Fibroblast of skin of right biceps (primary cell): ENCODE measurements around the gene GDPD5.

Source experiments
- DNase-seq: peaks from one replicate; pipeline ENCODE4 v3.0.0-alpha.2; 2013

GDPD5 gene

GRCh38 chr11:75525433-75526191 lies at the start of gene GDPD5:
TSS of gene GDPD5 (minus strand) at chr11:75525941. CDS start at chr11:75477735, 48,206 bp downstream.
- DNase-seq, result peak; percentile 84

- peak; percentile 28 for DNase-seq
Measured at GRCh38 chr11:75574698-75575602, 49.2 kb upstream of the GDPD5 start.

- DNase-seq, result no peak
Measured at GRCh38 chr11:75572744-75573143, 47.0 kb upstream of the GDPD5 start.

GRCh38 chr11:75571625-75572024 lies 45.9 kb upstream of the GDPD5 start:
- DNase-seq, result no peak

- DNase-seq, result no peak
Measured at GRCh38 chr11:75570559-75571139, 44.9 kb upstream of the GDPD5 start.

GRCh38 chr11:75568616-75569219 lies 43.0 kb upstream of the GDPD5 start:
- DNase-seq, result no peak

- DNase-seq, result no peak
Measured at GRCh38 chr11:75567971-75568370, 42.2 kb upstream of the GDPD5 start.

- no peak for DNase-seq
Measured at GRCh38 chr11:75566763-75567279, 41.1 kb upstream of the GDPD5 start.

GRCh38 chr11:75565916-75566762 lies 40.4 kb upstream of the GDPD5 start:
- DNase-seq, result no peak

GRCh38 chr11:75565221-75565814 lies 39.6 kb upstream of the GDPD5 start:
- DNase-seq, result peak; percentile 79

GRCh38 chr11:75563978-75564552 lies 38.3 kb upstream of the GDPD5 start:
- peak; percentile 95 for DNase-seq

GRCh38 chr11:75563501-75563977 lies 37.8 kb upstream of the GDPD5 start:
- no peak for DNase-seq

- peak; percentile 87 for DNase-seq
Measured at GRCh38 chr11:75562836-75563484, 37.2 kb upstream of the GDPD5 start.

- peak; percentile 95 for DNase-seq
Measured at GRCh38 chr11:75562048-75562835, 36.5 kb upstream of the GDPD5 start, which contains the start of gene SERPINH1. TSS of gene SERPINH1 (plus strand) at chr11:75562253. CDS start at chr11:75566350, 4,097 bp downstream.

GRCh38 chr11:75561426-75562047 lies 35.8 kb upstream of the GDPD5 start:
- DNase-seq, result no peak

- DNase-seq, result peak; percentile 76
Measured at GRCh38 chr11:75560644-75561043, 34.9 kb upstream of the GDPD5 start.

GRCh38 chr11:75558939-75559843 lies 33.5 kb upstream of the GDPD5 start:
- DNase-seq, result peak; percentile 96
